Subcutaneous abdominal adipose tissue (tissue), 5 donors: ENCODE results near the gene TP53TG3F.
"Not testable (repeated sequence)": the region's sequence is repeated elsewhere in the genome, so short reads cannot be mapped to it uniquely, and the experiment has no call there.

Experiments
- H3K27ac ChIP-seq: one replicate; pipeline ENCODE4 v1.7.0; 2013; ENCODE audit warnings: low read depth, mild to moderate bottlenecking, inconsistent platforms, low read length, moderate library complexity
- H3K27me3 ChIP-seq, 5 donors: one replicate each; pipeline ENCODE4 v1.7.0; 2013; ENCODE audit warnings: low read length in 5 of 5, inconsistent platforms in 1 of 5; ENCODE audit not compliant: control insufficient read depth in 5 of 5, insufficient read depth in 4 of 5
- H3K36me3 ChIP-seq, 5 donors: one replicate each; pipeline ENCODE4 v1.7.0; 2013; ENCODE audit warnings: low read length in 5 of 5; ENCODE audit not compliant: control insufficient read depth in 5 of 5, insufficient read depth in 5 of 5
- H3K4me1 ChIP-seq, 5 donors: one replicate each; pipeline ENCODE4 v1.7.0; 2013; ENCODE audit warnings: low read length in 5 of 5, mild to moderate bottlenecking in 3 of 5, moderate library complexity in 1 of 5; ENCODE audit not compliant: control insufficient read depth in 5 of 5, insufficient read depth in 5 of 5
- H3K4me3 ChIP-seq, 5 donors: one replicate each; pipeline ENCODE4 v1.7.0; 2013; ENCODE audit warnings: low read length in 5 of 5, low read depth in 1 of 5
- H3K9ac ChIP-seq, 5 donors: one replicate each; pipeline ENCODE4 v1.7.0; 2013; ENCODE audit warnings: low read length in 5 of 5, mild to moderate bottlenecking in 4 of 5, moderate library complexity in 3 of 5
- H3K9me3 ChIP-seq, 5 donors: one replicate each; pipeline ENCODE4 v1.7.0; 2013; ENCODE audit warnings: low read length in 5 of 5; ENCODE audit not compliant: control insufficient read depth in 5 of 5
- donor health status: healthy.
- donor health status: healthy.
- donor health status: healthy.
- donor health status: healthy.
- donor health status: healthy.

TP53TG3F gene

GRCh38 chr16:33459312-33459711 is at the start of gene TP53TG3F:
TSS of gene TP53TG3F (plus strand) at chr16:33459612. CDS start at chr16:33459680, 68 bp downstream.
- H3K27me3 ChIP-seq, H3K36me3 ChIP-seq, H3K27ac ChIP-seq, H3K4me3 ChIP-seq, H3K9ac ChIP-seq, H3K9me3 ChIP-seq, H3K4me1 ChIP-seq: not testable (repeated sequence)

- not testable (repeated sequence) for H3K27me3 ChIP-seq, H3K27ac ChIP-seq, H3K4me3 ChIP-seq, H3K9ac ChIP-seq, H3K4me1 ChIP-seq, H3K9me3 ChIP-seq, H3K36me3 ChIP-seq
Observed at GRCh38 chr16:33491611-33492010, 32.2 kb downstream of the TP53TG3F start.

- not testable (repeated sequence) for H3K9me3 ChIP-seq, H3K36me3 ChIP-seq, H3K9ac ChIP-seq, H3K4me1 ChIP-seq, H3K27me3 ChIP-seq, H3K4me3 ChIP-seq, H3K27ac ChIP-seq
Observed at GRCh38 chr16:33507231-33507630, 47.8 kb downstream of the TP53TG3F start.

GRCh38 chr16:33509070-33509469 is 49.7 kb downstream of the TP53TG3F start:
- H3K9me3 ChIP-seq, H3K4me1 ChIP-seq, H3K36me3 ChIP-seq, H3K9ac ChIP-seq, H3K27ac ChIP-seq, H3K4me3 ChIP-seq, H3K27me3 ChIP-seq: not testable (repeated sequence)

GRCh38 chr16:33509906-33510305 is 50.5 kb downstream of the TP53TG3F start:
- H3K9ac ChIP-seq, H3K27me3 ChIP-seq, H3K4me1 ChIP-seq, H3K36me3 ChIP-seq, H3K4me3 ChIP-seq, H3K27ac ChIP-seq, H3K9me3 ChIP-seq: not testable (repeated sequence)
